ENCODE measurements around the gene CIZ1.
"Not testable (repeated sequence)": the region's sequence is repeated elsewhere in the genome, so short reads cannot be mapped to it uniquely, and the experiment has no call there.

CIZ1 gene, protein sequence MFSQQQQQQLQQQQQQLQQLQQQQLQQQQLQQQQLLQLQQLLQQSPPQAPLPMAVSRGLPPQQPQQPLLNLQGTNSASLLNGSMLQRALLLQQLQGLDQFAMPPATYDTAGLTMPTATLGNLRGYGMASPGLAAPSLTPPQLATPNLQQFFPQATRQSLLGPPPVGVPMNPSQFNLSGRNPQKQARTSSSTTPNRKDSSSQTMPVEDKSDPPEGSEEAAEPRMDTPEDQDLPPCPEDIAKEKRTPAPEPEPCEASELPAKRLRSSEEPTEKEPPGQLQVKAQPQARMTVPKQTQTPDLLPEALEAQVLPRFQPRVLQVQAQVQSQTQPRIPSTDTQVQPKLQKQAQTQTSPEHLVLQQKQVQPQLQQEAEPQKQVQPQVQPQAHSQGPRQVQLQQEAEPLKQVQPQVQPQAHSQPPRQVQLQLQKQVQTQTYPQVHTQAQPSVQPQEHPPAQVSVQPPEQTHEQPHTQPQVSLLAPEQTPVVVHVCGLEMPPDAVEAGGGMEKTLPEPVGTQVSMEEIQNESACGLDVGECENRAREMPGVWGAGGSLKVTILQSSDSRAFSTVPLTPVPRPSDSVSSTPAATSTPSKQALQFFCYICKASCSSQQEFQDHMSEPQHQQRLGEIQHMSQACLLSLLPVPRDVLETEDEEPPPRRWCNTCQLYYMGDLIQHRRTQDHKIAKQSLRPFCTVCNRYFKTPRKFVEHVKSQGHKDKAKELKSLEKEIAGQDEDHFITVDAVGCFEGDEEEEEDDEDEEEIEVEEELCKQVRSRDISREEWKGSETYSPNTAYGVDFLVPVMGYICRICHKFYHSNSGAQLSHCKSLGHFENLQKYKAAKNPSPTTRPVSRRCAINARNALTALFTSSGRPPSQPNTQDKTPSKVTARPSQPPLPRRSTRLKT

DNA sequence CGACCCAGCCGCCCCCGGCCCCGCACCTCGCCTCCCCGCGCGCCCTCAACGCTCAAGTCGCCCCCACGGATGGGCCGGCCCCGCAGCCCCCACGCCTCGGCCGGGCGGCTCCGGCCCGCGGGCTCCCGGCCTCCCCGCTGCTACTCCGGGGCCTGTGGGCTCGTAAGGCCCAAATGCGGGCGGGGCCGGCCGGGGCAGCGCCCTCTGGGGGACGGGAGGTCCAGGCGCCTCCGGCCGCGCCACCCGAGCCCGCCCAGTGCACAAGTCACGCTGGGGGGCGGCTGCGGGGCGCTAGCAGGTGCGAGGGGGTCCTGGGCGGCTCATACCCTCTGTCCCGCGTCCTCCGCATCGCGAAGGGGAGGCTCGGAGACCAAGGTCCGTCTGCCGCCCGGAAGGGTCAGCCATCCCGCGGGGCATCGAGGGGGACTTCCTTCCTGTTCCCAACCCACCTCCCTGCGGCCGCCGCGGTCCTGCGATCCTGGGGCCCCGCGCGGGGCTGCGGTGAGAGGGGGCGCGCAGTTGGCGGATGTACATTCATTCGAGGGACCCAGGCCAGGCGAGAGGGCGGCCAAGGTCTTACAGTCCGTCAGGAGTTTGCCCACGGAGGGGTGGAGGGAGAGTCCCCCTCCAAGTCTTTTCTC is at the start of gene CIZ1:
CIZ1 (minus strand) TSS at position 167 of the 641 bp plus-strand sequence. CDS start 715 bp downstream, outside the sequence.
- peak; percentile 70 for DNase-seq

DNA sequence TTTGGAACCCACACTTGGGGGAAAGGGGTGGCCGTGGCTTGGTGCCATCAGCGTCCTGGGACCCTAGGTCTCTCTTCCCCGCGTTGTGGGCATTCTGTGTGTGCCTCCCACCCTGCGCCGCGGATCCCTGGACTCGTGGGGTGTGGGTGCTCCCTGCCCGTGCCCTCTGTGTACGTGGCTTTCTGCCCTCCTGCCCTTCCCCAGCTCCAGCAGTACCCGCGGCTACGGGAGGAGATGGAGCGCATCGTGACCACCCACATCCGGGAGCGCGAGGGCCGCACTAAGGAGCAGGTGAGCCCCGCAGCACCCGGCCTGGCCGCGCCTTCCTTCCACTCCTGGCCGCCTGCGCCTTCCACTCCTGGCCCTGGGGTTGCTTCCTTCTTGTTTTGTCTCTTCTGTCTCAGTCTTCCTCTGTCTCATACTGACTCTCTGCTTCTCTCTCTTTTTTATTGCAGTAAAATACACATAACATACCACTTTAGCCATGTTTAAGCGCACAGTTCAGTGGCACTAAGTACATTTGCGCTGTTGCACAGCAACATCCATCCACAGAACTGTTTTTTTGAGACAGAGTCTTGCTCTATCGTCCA is 42.5 kb upstream of the CIZ1 start:
- no peak for DNase-seq

DNA sequence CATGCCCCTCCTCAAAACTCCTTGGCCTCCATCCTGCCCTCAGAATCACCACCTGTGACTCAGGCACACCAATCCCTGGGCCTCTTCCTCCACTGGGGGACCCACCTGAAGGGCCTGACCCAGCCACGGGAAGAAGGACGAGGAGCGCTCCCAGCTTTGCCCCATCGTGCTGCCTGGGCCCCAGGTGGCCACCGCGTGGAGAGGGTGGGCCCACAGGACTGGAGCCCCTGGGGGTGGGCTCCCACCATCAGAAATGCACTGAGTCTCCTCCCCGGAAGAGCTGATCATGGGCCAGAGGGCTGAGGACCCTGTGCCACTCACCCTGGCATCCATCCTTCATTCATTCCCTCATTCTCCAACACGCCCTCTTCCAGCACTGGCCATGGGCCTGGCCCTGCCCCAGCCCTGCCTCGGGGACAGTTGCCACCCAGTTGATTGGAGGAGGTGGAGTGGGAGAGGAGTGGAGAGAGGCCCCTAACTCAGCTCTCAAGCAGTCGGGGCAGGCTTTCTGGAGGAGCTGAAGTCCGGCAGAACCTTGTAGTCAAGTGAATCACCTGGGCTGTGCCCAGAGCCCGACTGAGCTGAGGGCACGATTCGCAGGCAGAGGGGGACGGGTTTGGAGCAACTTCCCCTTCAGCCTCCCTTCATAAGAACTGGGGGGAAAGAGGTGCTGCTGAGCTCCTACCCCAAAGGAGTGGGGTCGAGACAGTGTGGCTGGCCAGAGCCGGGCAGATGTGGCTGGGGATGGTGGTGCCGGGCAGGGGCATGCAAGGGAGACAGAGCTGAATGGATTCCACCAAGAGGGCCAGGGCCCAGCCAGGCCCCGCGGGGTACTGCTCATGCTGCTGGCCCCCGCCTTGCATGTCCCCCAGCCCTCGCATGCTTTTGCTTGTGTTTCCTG is 41.4 kb upstream of the CIZ1 start:
- DNase-seq, result no peak

DNA sequence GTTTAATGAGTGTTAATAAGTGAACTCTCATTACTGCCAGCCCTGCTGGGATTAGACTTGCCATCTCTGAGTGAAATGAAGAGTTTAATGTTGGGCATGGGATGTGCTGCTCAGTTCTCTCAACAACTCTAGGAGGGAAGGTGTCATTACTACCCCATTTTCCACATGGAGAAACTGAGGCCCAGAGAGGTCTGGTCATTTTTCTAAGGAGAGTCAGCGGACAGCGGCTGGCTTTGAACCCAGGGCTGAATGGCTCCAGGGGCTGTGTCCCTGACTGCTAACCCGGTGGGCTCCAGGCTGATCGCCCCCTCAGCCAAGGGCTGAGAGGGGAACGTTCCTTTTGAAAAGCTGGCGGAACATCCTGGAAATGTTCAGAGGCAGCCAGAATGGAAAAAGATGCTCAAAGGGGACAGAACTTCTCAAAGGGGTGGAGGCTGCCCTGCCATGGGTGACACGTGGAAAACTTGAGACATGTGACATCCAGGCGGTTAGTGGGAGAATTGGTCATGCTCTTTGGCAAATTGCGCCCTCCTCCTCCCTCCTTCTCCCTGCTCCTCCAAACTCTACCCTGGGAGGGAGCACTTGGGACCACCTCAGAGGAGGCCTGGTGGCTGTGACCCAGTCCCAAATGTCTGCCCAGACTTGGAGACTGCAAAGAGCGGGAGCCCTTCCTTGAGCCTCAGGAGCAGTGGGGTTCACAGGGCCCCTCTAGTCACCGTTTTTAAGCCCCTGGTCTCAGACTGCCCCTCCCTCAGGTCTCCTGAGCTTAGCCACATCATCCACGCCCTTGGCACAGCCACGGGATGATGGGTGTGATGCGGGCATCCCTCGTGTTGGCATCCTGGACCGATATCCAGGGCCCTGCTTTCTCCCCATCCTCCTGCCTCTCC is 40.5 kb upstream of the CIZ1 start:
- DNase-seq, result no peak

DNA sequence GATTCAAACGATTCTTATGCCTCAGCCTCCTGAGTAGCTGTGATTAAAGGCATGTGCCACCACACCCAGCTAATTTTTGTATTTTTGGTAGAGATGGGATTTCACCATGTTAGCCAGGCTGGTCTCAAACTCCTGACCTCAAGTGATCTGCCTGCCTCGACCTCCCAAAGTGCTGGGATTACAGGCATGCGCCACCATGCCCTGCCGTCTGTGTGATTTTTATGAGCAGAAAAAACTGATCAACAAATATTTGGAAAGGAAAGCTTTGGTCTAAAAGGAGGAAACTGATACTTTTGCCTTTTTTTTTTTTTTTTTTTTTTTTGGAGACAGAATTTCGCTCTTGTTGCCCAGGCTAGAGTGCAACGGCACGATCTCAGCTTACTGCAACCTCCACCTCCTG is 39.5 kb upstream of the CIZ1 start:
- DNase-seq, result not testable (repeated sequence)

DNA sequence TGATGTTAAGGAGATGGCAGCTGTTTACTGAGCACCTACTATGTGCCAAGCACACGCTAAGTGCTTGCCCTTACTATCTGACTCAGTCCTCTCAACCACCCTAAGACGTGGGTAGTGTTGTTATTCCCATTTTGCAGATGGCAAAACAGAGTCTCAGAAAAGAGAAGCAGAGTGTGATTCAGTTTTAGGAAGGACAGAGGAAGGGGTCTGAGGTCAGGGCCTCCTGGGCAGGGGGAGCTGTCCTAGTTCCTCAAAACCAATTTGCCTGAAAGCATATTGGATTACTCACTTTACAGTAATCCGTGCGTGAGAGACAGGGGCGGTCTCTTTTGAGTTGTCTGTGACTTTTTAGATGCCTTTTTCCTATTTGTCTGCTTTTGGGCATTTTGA is 35.0 kb upstream of the CIZ1 start:
- no peak for DNase-seq

DNA sequence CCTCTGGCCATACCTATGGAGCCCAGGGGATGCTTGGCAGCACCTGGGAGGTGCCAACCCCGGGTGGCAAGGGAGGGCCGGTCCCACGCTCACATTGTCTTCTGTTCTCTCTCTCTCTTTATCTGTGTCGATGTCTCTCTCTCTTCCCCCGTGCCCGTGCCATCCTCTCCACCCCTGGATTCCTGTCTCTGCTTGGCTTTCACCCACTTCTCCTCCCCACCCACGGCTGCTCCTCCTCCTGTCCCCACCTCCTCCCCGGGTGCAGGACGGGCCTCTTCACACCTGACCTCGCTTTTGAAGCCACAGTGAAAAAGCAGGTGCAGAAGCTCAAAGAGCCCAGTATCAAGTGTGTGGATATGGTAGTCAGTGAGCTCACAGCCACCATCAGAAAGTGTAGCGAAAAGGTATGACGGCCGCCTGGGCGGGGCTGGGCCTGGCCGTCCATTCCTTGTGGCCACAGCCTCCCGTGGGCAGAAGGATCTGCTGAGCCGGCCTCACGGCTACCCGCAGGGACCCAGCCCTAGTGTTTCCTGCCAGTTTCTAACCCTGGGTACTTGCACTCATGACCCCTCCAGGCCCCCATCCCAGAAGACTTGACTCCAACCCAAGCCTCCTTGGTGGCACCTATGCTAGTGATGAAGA is 34.5 kb upstream of the CIZ1 start:
- DNase-seq, result no peak

DNA sequence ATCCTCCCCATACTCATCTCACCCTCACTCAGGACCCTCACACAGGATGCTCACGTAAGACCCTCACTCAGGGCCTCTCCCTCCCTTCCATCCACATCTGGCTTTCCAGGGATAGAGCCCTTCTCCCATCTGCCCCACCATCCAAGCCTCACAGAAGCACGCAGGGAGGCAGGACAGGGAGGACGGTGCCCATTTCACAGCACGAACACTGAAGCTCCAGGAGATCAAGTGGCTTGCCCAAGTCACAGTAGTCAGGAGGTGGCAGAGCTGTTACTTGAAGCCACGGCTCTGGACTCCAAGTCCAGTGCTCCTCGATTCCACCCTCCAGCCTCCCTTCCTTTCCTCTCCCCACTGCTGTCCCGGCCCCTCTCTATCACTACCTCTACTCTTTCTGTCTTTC is 33.5 kb upstream of the CIZ1 start:
- no peak for DNase-seq

DNA sequence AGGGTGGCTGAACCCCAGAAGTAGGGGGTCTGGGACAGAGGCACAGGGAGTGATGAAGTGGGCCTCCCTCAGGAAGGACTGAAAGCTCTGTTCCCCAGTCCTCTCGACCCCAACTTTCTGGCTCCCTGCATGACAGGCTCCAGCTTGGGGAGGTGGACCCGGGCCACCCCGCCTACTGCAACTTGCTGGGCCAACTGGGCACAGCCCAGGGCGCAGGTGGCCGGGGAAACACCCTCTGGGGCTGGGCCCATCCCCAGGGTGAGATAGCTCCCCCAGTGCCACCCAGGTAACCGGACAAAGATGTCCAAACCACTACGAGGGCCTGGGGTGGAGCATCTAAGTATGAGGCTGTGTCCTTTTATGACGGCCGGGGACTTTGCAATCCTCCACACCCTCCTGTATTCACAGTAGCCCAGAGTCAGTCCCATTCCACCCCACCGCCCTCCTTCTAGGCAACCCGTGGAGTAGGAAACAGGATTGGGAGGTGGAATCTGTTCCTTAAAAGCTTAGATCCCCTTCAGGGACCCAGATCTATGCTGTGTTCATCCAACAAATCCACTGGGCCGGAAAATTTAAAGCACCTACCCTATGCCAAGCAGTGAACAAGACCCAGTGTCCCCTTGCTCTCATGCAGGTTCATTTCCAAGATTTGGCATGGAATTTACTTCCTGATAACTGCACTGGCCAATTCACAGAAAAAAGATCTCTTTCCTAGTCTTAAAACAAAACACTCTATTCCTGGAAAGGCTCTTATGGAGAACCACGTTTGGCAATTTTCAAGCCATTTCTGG is 31.7 kb upstream of the CIZ1 start:
- no peak for DNase-seq

DNA sequence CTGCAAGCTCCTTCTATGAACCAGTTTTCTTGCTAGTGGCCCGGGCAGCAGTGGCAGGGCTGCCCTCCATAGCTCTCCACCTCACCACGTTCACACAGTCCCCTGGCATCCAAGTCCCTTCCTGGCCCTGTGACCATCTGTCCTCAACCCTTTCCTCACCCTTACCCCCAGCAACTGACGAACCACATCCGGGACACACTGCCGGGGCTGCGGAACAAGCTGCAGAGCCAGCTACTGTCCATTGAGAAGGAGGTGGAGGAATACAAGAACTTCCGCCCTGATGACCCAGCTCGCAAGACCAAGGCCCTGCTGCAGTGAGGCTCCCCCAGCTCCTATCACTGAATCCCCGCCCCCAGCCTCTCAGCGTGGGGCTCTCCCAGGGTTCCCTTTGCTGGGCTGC is 30.7 kb upstream of the CIZ1 start:
- no peak for DNase-seq

DNA sequence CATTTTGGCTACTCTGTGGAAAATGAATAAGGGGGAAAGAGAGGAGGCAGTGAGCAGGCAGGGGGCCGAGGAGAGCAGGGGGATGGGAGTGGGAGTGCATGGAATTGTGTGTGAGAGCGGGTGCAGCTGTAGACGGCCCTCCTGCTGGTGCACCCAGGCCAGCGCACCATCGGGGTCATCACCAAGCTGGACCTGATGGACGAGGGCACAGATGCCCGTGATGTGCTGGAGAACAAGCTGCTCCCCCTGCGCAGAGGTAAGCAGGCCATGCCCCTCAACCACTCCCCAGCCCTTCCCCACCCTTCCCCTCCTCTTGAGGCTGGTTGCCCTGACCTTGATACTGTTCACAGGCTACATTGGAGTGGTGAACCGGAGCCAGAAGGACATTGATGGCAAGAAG is 28.5 kb upstream of the CIZ1 start:
- no peak for DNase-seq

DNA sequence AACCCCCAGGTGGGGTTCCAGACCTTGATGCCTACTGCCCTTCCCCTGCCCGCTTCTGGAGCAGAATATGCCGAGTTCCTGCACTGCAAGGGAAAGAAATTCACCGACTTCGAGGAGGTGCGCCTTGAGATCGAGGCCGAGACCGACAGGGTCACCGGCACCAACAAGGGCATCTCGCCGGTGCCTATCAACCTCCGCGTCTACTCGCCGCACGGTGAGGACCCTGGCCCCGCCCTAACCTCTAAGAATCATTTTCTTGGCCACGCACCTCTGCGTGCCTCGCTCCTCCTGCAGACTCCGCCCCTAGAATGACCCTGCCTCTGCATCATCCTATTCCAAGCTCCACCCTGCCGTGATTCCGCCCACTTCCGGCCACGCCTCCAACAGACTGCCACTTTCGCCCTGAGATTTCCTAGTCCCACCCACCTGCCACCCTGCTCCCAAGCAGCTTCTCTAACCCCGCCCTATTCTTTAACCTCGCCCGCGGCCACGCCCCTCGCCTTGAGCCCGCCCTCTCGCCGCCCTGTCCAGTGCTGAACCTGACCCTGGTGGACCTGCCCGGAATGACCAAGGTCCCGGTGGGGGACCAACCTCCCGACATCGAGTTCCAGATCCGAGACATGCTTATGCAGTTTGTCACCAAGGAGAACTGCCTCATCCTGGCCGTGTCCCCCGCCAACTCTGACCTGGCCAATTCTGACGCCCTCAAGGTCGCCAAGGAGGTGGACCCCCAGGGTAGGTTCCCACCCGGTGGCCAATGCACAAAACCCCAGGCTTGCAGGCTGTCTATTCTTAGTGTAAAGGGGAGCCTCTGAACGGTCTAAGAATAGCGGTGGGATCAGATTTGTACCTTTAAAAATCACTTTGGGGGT is 27.4 kb upstream of the CIZ1 start:
- peak; percentile 87 for DNase-seq

DNA sequence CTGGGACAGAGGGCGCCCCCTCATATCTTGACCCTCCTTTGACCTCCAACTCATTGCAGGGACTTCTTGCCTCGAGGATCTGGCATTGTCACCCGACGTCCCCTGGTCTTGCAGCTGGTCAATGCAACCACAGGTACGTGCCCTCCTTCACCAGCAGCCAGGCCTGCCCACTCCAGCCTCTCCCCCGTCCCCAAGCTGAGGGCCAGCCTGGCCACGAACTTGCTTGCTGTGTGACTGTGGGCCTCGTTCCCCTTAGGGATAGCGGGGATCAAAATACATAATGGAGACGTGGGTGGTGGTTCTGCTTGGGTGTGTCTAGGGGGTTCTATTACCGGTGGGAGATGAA is 26.8 kb upstream of the CIZ1 start:
- no peak for DNase-seq

DNA sequence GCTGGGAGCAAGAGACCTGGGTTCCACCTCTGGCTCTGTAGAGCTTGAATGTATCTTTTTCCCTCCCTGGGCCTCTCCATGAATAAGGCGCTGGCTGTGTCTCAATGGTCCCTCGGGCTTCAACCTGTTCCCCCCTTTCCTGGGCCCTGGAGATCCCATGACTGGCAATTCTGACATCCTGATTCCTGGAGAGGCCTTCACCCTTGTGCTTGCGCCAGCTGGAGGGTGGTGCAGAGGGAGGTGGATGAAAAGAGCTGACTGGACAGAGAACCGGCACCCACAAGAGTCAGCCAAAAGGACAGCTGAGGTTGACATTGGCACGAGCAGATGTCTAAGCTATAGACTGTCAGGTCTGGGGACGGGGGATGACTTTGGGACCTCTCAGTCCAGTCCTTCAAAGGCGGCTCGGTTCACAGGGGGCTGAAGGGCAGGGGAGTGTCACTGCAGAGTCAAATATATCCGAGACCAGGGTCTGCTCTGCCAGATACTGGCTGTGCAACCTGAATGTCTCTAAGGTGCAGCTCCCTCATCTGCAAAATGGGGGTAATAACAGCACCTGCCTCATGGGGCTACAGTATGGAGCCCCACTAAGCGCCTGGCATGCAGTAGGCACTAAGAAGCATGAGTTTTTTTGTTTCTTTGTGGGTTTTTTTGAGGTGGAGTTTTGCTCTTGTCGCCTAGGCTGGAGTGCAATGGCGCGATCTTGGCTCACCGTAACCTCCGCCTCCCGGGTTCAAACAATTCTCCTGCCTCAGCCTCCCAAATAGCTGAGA is 25.6 kb upstream of the CIZ1 start:
- no peak for DNase-seq

DNA sequence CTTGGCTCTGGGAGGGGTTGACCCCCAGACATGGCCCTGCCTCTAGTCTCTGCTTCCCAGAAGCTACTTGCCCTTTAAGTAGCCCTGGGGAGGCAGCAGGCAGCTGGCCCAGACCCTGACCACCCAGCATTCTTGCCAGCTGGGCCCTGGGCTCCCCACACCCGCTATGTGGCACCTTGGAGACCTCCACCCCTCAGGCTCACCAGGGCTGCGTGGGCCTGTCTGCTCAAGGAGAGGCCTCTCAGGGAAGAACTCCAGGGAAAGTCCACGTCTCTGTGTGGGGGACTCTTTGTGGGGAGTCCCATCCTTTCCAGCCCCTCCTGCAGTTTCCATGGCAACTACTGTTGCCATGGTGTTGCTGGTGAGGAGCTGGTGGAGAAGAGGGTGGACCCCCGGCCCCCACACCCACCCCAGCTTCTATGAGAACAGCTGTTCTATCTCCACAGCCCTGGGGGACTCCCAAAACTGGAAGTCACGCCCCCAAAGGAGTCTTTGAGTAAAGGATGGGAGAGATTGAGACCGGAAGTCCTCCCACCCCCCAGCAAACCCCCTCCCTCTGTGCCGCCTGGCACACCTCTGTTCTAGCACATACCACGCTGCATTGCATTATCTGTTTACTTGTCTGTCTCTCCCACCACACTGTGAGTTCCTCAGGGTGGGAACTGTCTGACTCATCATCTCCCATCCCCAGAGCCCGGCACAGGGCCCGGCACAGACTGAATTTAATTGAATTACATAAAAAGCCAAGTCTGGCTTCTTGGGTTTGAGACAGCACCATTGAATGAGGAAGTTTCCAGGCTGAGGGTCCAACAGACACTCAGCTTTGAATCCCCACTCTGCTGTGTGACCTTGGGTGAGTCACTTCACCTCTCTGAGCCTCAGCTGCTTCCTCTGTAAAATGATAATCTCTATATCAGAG is 24.4 kb upstream of the CIZ1 start:
- DNase-seq, result no peak

DNA sequence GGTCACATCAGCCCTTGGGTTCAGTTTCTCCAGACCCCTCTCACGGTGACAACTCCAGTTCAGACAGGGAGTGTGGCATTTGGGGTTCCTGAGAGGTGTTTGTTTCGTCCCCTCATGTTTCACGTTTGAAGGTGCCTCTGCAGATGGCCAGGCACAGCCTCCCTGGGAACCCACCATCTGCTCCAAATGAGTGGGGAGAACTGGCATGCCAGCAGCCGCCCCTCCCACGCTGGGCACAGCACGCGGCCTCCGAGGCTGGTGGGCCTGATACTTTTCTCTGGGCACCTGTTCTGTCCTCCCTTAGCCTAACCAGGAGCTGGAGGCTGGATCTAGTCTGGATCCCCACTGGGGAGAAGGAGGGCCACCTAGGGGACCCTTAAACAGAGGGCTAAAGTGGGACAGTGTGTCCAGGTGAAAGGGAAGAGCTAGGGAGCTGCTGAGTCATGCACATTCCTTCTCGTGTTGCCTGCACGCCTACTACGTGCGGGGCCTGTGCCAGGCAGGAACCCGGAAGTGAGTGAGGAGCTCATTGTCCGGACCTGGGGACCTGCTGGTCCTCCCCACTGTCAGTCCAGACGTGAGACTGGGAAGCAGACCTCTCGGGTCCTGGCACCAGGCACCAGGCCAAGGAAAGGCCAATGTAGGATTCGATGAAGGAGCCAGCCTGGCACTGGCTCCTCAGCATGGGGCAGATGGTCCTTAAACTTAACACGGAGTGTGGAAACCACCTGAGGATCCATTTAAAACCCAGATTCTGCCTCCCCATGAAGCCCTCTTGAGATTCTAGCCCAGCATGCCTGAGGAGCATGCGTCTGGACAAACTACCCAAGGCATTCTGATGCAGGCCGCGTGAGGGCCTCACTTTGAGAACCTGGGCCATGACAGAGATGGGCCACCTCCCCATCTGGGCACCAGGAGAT is 23.5 kb upstream of the CIZ1 start:
- no peak for DNase-seq

All from activated CD4-positive, alpha-beta T cell treated with anti-CD3 and anti-CD28 coated beads, Interleukin-2, amount 50 U/mL, for 1 hour (primary cell).